ENCODE results near the gene REG3A.

REG3A gene

DNA sequence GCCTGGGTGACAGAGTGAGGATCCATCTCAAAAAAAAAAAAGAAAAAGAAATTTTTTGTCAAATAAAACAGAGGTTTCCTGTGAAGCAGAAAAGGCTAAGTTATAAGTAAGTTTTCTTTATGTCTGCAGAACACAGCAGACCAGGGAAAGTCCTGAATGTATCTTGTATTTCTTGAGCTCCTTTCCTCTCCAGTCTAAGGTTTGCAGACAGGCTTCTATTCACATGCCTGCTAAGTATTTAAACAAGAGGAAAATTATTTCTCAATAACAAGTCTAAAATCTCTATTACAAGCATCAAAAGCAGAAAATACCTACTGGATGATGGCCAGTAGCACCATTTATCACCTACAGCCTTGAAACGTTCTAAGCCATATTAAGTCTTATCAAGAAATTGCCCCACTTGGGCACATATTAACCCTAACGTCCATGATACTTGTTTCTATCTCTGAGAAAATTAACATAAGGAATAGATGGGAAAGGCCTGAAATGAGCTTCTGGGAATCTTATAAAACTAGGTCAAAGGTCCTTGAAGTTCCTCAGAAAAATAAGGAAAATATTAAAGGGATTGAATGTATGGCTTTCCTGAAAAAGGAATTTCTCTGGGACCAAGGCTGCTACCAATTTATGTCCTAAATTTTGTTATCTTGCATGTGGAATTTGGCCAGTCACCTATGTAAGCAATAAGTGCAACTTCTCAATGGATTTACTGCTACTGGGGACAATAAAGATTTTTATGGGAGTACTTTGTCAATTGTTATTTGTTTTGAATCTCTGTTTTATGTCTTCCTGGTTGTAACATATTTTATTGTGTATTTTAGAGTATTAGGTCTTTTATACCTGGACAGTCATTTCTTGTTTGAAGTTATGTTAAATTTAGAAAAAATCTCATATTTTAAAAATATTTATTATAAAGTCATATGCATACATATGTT lies 42.3 kb downstream of the REG3A start:
- DNase-seq: no peak

- no peak for DNase-seq
Measured at GRCh38 chr2:79114797-79115494, 44.6 kb downstream of the REG3A start.

GRCh38 chr2:79112269-79112668 lies 47.3 kb downstream of the REG3A start:
- DNase-seq: no peak

All from DMS53 (cell line).